OCI-LY1 (cell line): ENCODE data around the gene MARCHF11.

Experiments used
- EZH2 ChIP-seq: fragments of 200-600 bp; sonication (generic), shearing (Covaris generic); IDR thresholded peaks from 2 replicates; pipeline ENCODE4 v1.8.0; 2017; ENCODE audit warnings: borderline replicate concordance, mixed run types, mild to moderate bottlenecking, antibody characterized with exemption, low read length, moderate library complexity, mixed read lengths
- TF ChIP-seq, protein P1 (sequence below): fragments of 200-600 bp; sonication (generic), shearing (Covaris generic); IDR thresholded peaks from 2 replicates; pipeline ENCODE4 v1.5.1; 2017; ENCODE audit warnings: mild to moderate bottlenecking, antibody characterized with exemption, low read length, moderate library complexity, mixed read lengths

DNA sequence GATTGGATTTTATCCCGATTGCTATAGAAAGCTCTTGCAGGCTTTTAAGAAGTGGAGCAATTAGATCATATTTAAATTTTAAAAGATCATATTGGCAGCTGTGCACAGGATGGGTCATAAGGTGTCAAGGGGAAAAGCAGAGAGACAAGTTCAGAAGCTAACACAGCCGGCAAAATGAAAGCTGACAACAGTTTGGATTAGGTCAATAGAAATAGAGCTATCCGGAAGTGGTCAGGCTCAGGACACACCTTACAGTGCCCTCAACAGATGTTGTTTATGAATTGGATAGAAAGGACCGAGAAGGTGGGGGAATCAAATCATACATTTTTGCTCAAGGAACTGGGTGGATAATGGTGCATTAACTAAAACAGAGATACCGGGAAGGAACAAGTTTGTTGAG lies 46.3 kb upstream of the MARCHF11 start:
- TF ChIP-seq, protein P1, sequence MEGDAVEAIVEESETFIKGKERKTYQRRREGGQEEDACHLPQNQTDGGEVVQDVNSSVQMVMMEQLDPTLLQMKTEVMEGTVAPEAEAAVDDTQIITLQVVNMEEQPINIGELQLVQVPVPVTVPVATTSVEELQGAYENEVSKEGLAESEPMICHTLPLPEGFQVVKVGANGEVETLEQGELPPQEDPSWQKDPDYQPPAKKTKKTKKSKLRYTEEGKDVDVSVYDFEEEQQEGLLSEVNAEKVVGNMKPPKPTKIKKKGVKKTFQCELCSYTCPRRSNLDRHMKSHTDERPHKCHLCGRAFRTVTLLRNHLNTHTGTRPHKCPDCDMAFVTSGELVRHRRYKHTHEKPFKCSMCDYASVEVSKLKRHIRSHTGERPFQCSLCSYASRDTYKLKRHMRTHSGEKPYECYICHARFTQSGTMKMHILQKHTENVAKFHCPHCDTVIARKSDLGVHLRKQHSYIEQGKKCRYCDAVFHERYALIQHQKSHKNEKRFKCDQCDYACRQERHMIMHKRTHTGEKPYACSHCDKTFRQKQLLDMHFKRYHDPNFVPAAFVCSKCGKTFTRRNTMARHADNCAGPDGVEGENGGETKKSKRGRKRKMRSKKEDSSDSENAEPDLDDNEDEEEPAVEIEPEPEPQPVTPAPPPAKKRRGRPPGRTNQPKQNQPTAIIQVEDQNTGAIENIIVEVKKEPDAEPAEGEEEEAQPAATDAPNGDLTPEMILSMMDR: no peak
- TF ChIP-seq EZH2: no peak
